Endothelial cell (in vitro differentiated cells): Measurements from ENCODE around the gene CMSS1. TPM values are rescaled to one million over a fixed set of nuclear protein-coding genes. Genes with fewer than 3 reads are reported as not detected.

Source experiments
- DNase-seq: peaks from one replicate; pipeline ENCODE4 v3.0.0; 2021; ENCODE audit warnings: low spot score
- H3K27ac Mint-ChIP-seq: one replicate; pipeline ENCODE4 v1.8.0; 2021; ENCODE audit warnings: mixed read lengths, inconsistent platforms; ENCODE audit not compliant: unreplicated experiment
- H3K27me3 Mint-ChIP-seq: one replicate; pipeline ENCODE4 v1.8.0; 2021; ENCODE audit warnings: mild to moderate bottlenecking, moderate library complexity, mixed read lengths, inconsistent platforms; ENCODE audit not compliant: unreplicated experiment
- H3K36me3 Mint-ChIP-seq: one replicate; pipeline ENCODE4 v1.8.0; 2021; ENCODE audit warnings: mild to moderate bottlenecking, low read depth, mixed read lengths, inconsistent platforms; ENCODE audit not compliant: unreplicated experiment
- H3K4me1 Mint-ChIP-seq: one replicate; pipeline ENCODE4 v1.8.0; 2021; ENCODE audit warnings: mild to moderate bottlenecking, mixed read lengths, inconsistent platforms; ENCODE audit not compliant: unreplicated experiment
- H3K4me3 Mint-ChIP-seq: one replicate; pipeline ENCODE4 v1.8.0; 2021; ENCODE audit warnings: mild to moderate bottlenecking, mixed read lengths, inconsistent platforms; ENCODE audit not compliant: unreplicated experiment
- H3K9me3 Mint-ChIP-seq: one replicate; pipeline ENCODE4 v1.8.0; 2021; ENCODE audit warnings: mixed read lengths, inconsistent platforms; ENCODE audit not compliant: unreplicated experiment
- total RNA-seq: library from RNA; stranded (reverse); fragmentation: NEBNext Ultra II Directional; extraction: Animal tissue kit (Norgen Biotek cat#: 25700); gene quantifications from one replicate; pipeline ENCODE4 v1.2.1, GENCODE V29; 2021; ENCODE audit not compliant: unreplicated experiment
- TF ChIP-seq, protein P1 (sequence below): fragments of 200-600 bp; sonication (generic); IDR thresholded peaks from one replicate; pipeline ENCODE4 v1.5.0; 2021; ENCODE audit warnings: antibody characterized with exemption; ENCODE audit not compliant: unreplicated experiment

Gene CMSS1
- total RNA-seq, 1 donor from 2014 or later, result 25.8 TPM

DNA sequence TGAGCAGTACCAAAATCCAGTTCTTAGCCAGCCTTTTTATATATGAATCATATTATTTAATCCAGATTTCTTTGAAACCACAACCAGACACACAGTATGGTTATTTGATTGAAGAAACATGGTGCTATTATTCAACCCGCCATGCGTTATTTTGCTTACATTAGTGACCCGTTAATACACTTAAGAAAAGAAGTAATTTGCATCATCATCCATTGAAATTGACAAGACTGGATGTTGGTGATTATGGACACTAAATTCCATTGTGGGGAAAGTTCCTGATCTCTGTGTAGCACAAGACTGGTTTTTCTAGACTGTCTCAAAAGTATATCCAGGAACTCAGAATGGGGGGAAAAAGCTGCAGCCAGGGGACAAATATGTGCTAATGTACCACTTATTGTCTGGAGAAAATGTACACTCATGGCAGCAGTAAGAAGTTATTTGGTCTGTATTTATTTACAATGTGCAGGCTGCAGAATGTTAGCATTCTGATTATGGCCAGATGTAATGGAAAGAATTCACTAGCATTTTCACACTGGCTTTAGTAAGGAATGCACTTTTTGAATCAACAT lies 216.3 kb downstream of the CMSS1 start:
- Mint-ChIP-seq H3K4me1 (no peaks in the 10 kb centered on the region), H3K4me3 (no peak overlapping the region), H3K27me3 (no peaks in the 10 kb centered on the region), H3K27ac (no peak overlapping the region), H3K9me3 (no peaks in the 10 kb centered on the region), H3K36me3 (no peaks in the 10 kb centered on the region)
- DNase-seq, result no peak
- TF ChIP-seq, protein P1, sequence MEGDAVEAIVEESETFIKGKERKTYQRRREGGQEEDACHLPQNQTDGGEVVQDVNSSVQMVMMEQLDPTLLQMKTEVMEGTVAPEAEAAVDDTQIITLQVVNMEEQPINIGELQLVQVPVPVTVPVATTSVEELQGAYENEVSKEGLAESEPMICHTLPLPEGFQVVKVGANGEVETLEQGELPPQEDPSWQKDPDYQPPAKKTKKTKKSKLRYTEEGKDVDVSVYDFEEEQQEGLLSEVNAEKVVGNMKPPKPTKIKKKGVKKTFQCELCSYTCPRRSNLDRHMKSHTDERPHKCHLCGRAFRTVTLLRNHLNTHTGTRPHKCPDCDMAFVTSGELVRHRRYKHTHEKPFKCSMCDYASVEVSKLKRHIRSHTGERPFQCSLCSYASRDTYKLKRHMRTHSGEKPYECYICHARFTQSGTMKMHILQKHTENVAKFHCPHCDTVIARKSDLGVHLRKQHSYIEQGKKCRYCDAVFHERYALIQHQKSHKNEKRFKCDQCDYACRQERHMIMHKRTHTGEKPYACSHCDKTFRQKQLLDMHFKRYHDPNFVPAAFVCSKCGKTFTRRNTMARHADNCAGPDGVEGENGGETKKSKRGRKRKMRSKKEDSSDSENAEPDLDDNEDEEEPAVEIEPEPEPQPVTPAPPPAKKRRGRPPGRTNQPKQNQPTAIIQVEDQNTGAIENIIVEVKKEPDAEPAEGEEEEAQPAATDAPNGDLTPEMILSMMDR, result no peak

GRCh38 chr3:100039075-100039474 lies 221.4 kb downstream of the CMSS1 start:
- no peaks in the 10 kb centered on the region for H3K36me3 Mint-ChIP-seq
- H3K9me3 Mint-ChIP-seq, result no peaks in the 10 kb centered on the region
- no peak overlapping the region for H3K4me3 Mint-ChIP-seq
- no peaks in the 10 kb centered on the region for H3K27me3 Mint-ChIP-seq
- DNase-seq, result no peak
- no peak overlapping the region for H3K27ac Mint-ChIP-seq
- TF ChIP-seq, protein P1, result no peak
- H3K4me1 Mint-ChIP-seq, result no peaks in the 10 kb centered on the region

- Mint-ChIP-seq H3K9me3 (no peaks in the 10 kb centered on the region), H3K27ac (no peak overlapping the region), H3K27me3 (no peaks in the 10 kb centered on the region), H3K4me3 (no peak overlapping the region), H3K36me3 (no peaks in the 10 kb centered on the region), H3K4me1 (peaks cover 10% of the 10 kb centered on the region)
- DNase-seq, result no peak
- TF ChIP-seq, protein P1, result no peak
These were observed 223.0 kb downstream of the CMSS1 start for GRCh38 chr3:100040451-100041225.

GRCh38 chr3:100041328-100041749 lies 223.7 kb downstream of the CMSS1 start:
- Mint-ChIP-seq H3K4me3 (no peak overlapping the region), H3K9me3 (no peaks in the 10 kb centered on the region), H3K36me3 (no peaks in the 10 kb centered on the region), H3K27ac (no peak overlapping the region), H3K4me1 (peaks cover 14% of the 10 kb centered on the region), H3K27me3 (no peaks in the 10 kb centered on the region)
- no peak for DNase-seq
- TF ChIP-seq, protein P1, result no peak
